AG10803 (cell line): ENCODE results near the gene CCDC150.

Experiments used
- DNase-seq: peaks from one replicate; pipeline ENCODE4 v3.0.0; 2010; ENCODE audit warnings: low read depth
- H3K4me3 ChIP-seq: 2 replicates; pipeline ENCODE4 v1.5.1; 2011; ENCODE audit warnings: mild to moderate bottlenecking, low read length, control low read depth
- CTCF ChIP-seq: conservative IDR thresholded peaks from 2 replicates; pipeline ENCODE4 v1.5.1; 2011; ENCODE audit warnings: mild to moderate bottlenecking, low read length, control low read depth, inconsistent platforms

The CCDC150 gene

GRCh38 chr2:196594158-196594557, 45.4 kb upstream of the CCDC150 start:
- TF ChIP-seq CTCF, result no peak
- H3K4me3 ChIP-seq, result no peak overlapping the region; the same call in 1 of the 2 replicates
- DNase-seq, result no peak

GRCh38 chr2:196597531-196597930, 42.0 kb upstream of the CCDC150 start:
- TF ChIP-seq CTCF, result no peak
- no peak for DNase-seq
- no peak overlapping the region for H3K4me3 ChIP-seq

- no peak overlapping the region for H3K4me3 ChIP-seq
- DNase-seq, result no peak
- TF ChIP-seq CTCF, result no peak
Observed at GRCh38 chr2:196598412-196598811, 41.1 kb upstream of the CCDC150 start.

GRCh38 chr2:196598846-196599245, 40.7 kb upstream of the CCDC150 start:
- no peak for DNase-seq
- no peak overlapping the region for H3K4me3 ChIP-seq
- TF ChIP-seq CTCF, result no peak

- peak; percentile 19; the same call in 1 of the 2 replicates for TF ChIP-seq CTCF
- no peak overlapping the region for H3K4me3 ChIP-seq
- DNase-seq, result peak; percentile 95
Observed at GRCh38 chr2:196601430-196602306, 37.8 kb upstream of the CCDC150 start.

GRCh38 chr2:196604196-196604595, 35.3 kb upstream of the CCDC150 start:
- no peak for TF ChIP-seq CTCF
- DNase-seq, result no peak
- H3K4me3 ChIP-seq, result no peak overlapping the region

GRCh38 chr2:196606516-196606915, 33.0 kb upstream of the CCDC150 start:
- TF ChIP-seq CTCF, result no peak
- no peak overlapping the region for H3K4me3 ChIP-seq
- DNase-seq, result no peak
